Heart left ventricle (tissue), 16 donors: ENCODE results near the gene FEN1. TPM values are rescaled to one million over a fixed set of nuclear protein-coding genes. Genes with fewer than 3 reads are reported as not detected.
A peak's percentile ranks its signal among the peaks of the same experiment; 100 is the strongest.

Source experiments
- ATAC-seq, 4 donors: fragments of 200-7000 bp; cut with Tn5 transposase; one replicate each; pipeline ENCODE4 v1.9.1; 2020 to 2022; ENCODE audit warnings: moderate library complexity in 4 of 4, mild to moderate bottlenecking in 3 of 4, moderate number of reproducible peaks in 1 of 4
- DNase-seq, 5 donors: peaks; one replicate each; pipeline ENCODE4 v3.0.0-alpha.2; 2020
- H3K27ac ChIP-seq, 12 donors: fragments of 200-600 bp; sonication (generic) in 4 of 12; one replicate each; pipeline versions ENCODE4 v1.5.0 to v1.8.0; 2016 to 2022; ENCODE audit warnings: mild to moderate bottlenecking in 2 of 12
- H3K27me3 ChIP-seq, 9 donors: fragments of 200-600 bp; sonication (generic) in 2 of 9; one replicate each; pipeline versions ENCODE4 v1.5.1 to v1.8.0; 2016 to 2022; ENCODE audit warnings: mild to moderate bottlenecking in 3 of 9
- H3K36me3 ChIP-seq, 9 donors: fragments of 200-600 bp; sonication (generic) in 2 of 9; one replicate each; pipeline versions ENCODE4 v1.5.0 to v1.8.0; 2018 to 2022; ENCODE audit warnings: mild to moderate bottlenecking in 2 of 9
- H3K4me1 ChIP-seq, 12 donors: fragments of 200-600 bp; sonication (generic) in 4 of 12; one replicate each; pipeline versions ENCODE4 v1.5.0 to v1.8.0; 2016 to 2022; ENCODE audit warnings: mild to moderate bottlenecking in 3 of 12
- H3K4me3 ChIP-seq, 12 donors: fragments of 200-600 bp; sonication (generic) in 4 of 12; one replicate each; pipeline versions ENCODE4 v1.5.0 to v1.8.0; 2017 to 2022; ENCODE audit warnings: mild to moderate bottlenecking in 9 of 12, moderate library complexity in 4 of 12
- H3K9me3 ChIP-seq, 12 donors: fragments of 200-600 bp; sonication (generic) in 4 of 12; one replicate each; pipeline versions ENCODE4 v1.5.0 to v1.8.0; 2016 to 2022; ENCODE audit warnings: mild to moderate bottlenecking in 1 of 12
- CTCF ChIP-seq, 12 donors: fragments of 200-600 bp; sonication (generic) in 4 of 12; IDR thresholded peaks; one replicate each; pipeline versions ENCODE4 v1.5.0 to v1.8.0; 2018 to 2022; ENCODE audit warnings: antibody characterized with exemption in 12 of 12, mild to moderate bottlenecking in 5 of 12
- POLR2A ChIP-seq, 2 donors: fragments of 450-650 bp; IDR thresholded peaks; one replicate each; pipeline ENCODE4 v1.6.1; 2017; ENCODE audit warnings: antibody characterized with exemption in 2 of 2, mild to moderate bottlenecking in 2 of 2, moderate library complexity in 2 of 2
- WGBS, 4 donors: extraction: QIAGEN DNeasy Blood & Tissue Kit in 2 of 4; methylation state at CpG; one replicate each; pipeline versions ENCODE4 v1.1.5 to v1.1.7; 2013 to 2018; 5-methylcytosine and 5-hydroxymethylcytosine counted together
- intact Hi-C, 10 donors: fragments of 100-400 bp; cut with DNase I; formaldehyde crosslinking; loops; one replicate each; pipeline versions ENCODE4 v1.11.1 to v1.14.2; 2022
- polyA plus RNA-seq, 2 donors: library from polyadenylated mRNA; stranded (reverse); fragments of 200-250 nt; gene quantifications; one replicate each; pipeline ENCODE4 v1.2.3, GENCODE V29; 2013
- total RNA-seq, 9 donors: library from RNA; depleted of rRNA in 2 of 9; stranded (reverse); fragments of >200 nt in 2 of 9; fragmentation: NEBNext Ultra II Directional in 3 of 9; extraction: Animal tissue kit (Norgen Biotek cat#: 25700) in 3 of 9; gene quantifications; one replicate each; pipeline versions ENCODE4 v1.1.0 to v1.2.4, GENCODE V29; 2016 to 2023
- donor health status: ischemic (EF 13 %, LVEDD 7.1; RV severe dilation, severe dysfunction).
- donor health status: healthy with polysubstance abuse.
- donor health status: DM: no; HTN: yes; CAD: no.
- donor health status: DM: no; HTN: no; CAD: no.
- donor health status: ischemic (EF 25% LVEDD 6.9; RV normal size, moderate dysfunction).
- donor health status: ischemic (EF 25% LVEDD 5.7; RV mildly dilated, moderate dysfunction).
- donor health status: healthy.
- donor health status: DM: yes; HTN: yes; CAD: no.
- donor health status: ischemic (EF 35%, LVEDD 5.7; RV mildly dilated, moderate dysfunction).
- donor health status: nonischemic (EF 11% LVEDD 7.7; RV severe dilation, severe dysfunction).
- donor health status: DM: yes; HTN: yes; CAD: no.
- donor health status: PGD.
- donor health status: ischemic (EF 29% LVEDD 5.4; RV normal size, mild dysfunction).
- donor health status: nonischemic (EF 23%, LVEDD 6.1; RV moderate dilation, normal function).

The FEN1 gene
- total and polyA plus RNA-seq, 11 donors: 2.6 to 13.7 (median 6.8) TPM

- TF ChIP-seq POLR2A (IDR thresholded peaks at IDR 0.05): no peak
- TF ChIP-seq CTCF (IDR thresholded peaks at IDR 0.05): no peak
- 5 to 6% (median 5%) methylated on average over 27 to 29 of the region's 29 CpGs for WGBS, 4 donors
- peak overlapping the region in 11 of 12 donors; percentile 90 to 99 (median 97) for H3K27ac ChIP-seq
- no peaks in the 10 kb centered on the region for H3K9me3 ChIP-seq
- peaks cover 0 to 38% (median 26%) of the 10 kb centered on the region in 9 donors for H3K36me3 ChIP-seq
- H3K27me3 ChIP-seq: no peaks in the 10 kb centered on the region
- ATAC-seq (peak in 1 of 4 donors; percentile 1), DNase-seq (peak in 1 of 5 donors; percentile 54)
- H3K4me3 ChIP-seq: peak overlapping the region; percentile 62 to 92 (median 72)
- intact Hi-C loops: loop anchor here in 3 of 10 donors (2.0 to 10.0 kb wide), 3 partner anchors 98 to 582 kb away; partner anchors contain the start of gene FADS3 (in 1 of the 3)
- peaks cover 6 to 30% (median 22%) of the 10 kb centered on the region in 12 donors for H3K4me1 ChIP-seq
Measured at GRCh38 chr11:61793083-61793828, 545 bp downstream of the FEN1 start.

- Histone ChIP-seq H3K27me3 (no peaks in the 10 kb centered on the region), H3K27ac (no peak overlapping the region), H3K4me3 (peak overlapping the region in 2 of 12 donors; percentile 67 to 83), H3K4me1 (peaks cover 6 to 30% (median 22%) of the 10 kb centered on the region in 12 donors), H3K9me3 (no peaks in the 10 kb centered on the region), H3K36me3 (peaks cover 0 to 33% (median 20%) of the 10 kb centered on the region in 9 donors)
- no peak for ATAC-seq
- intact Hi-C loops: loop anchor here in 3 of 10 donors (2.0 to 10.0 kb wide), 3 partner anchors 97 to 581 kb away; partner anchors contain the start of gene FADS3 (in 1 of the 3)
- no peak for TF ChIP-seq CTCF (IDR thresholded peaks at IDR 0.05)
- TF ChIP-seq POLR2A (IDR thresholded peaks at IDR 0.05): no peak
- 66 to 75% (median 67%) methylated on average over 3 of the region's 3 CpGs for WGBS, 4 donors
- DNase-seq: peak in 1 of 5 donors; percentile 10
Measured at GRCh38 chr11:61793829-61794204, 1.1 kb downstream of the FEN1 start.

GRCh38 chr11:61794579-61794978 is 1.9 kb downstream of the FEN1 start:
- Histone ChIP-seq H3K27ac (no peak overlapping the region), H3K9me3 (no peaks in the 10 kb centered on the region), H3K4me1 (peaks cover 6 to 30% (median 22%) of the 10 kb centered on the region in 12 donors), H3K27me3 (no peaks in the 10 kb centered on the region), H3K36me3 (peaks cover 0 to 31% (median 13%) of the 10 kb centered on the region in 9 donors), H3K4me3 (no peak overlapping the region)
- no peak for TF ChIP-seq CTCF (IDR thresholded peaks at IDR 0.05)
- 88 to 91% (median 89%) methylated on average over 4 of the region's 4 CpGs for WGBS, 4 donors
- intact Hi-C loops: loop anchor here in 2 of 10 donors (10.0 kb wide), 2 partner anchors 290 to 580 kb away; no protein-coding TSS in a partner anchor
- no peak for ATAC-seq
- DNase-seq: no peak

GRCh38 chr11:61795459-61795858 is 2.7 kb downstream of the FEN1 start:
- Histone ChIP-seq H3K4me3 (no peak overlapping the region), H3K27ac (no peak overlapping the region), H3K36me3 (peaks cover 0 to 26% (median 5%) of the 10 kb centered on the region in 9 donors), H3K9me3 (no peaks in the 10 kb centered on the region), H3K27me3 (no peaks in the 10 kb centered on the region), H3K4me1 (peaks cover 6 to 30% (median 22%) of the 10 kb centered on the region in 12 donors)
- DNase-seq (peak in 1 of 5 donors; percentile 26), ATAC-seq (no peak)
- WGBS, 4 donors: 81 to 88% (median 85%) methylated on average over 12 of the region's 12 CpGs
- TF ChIP-seq POLR2A (IDR thresholded peaks at IDR 0.05) (no peak), CTCF (IDR thresholded peaks at IDR 0.05) (no peak)
- intact Hi-C loops: loop anchor here (5.0 to 10.0 kb wide), 10 partner anchors 77 to 579 kb away; partner anchors contain the start of gene FADS3 (in 1 of the 10)
